ENCODE results near the gene IL17RC.

DNA sequence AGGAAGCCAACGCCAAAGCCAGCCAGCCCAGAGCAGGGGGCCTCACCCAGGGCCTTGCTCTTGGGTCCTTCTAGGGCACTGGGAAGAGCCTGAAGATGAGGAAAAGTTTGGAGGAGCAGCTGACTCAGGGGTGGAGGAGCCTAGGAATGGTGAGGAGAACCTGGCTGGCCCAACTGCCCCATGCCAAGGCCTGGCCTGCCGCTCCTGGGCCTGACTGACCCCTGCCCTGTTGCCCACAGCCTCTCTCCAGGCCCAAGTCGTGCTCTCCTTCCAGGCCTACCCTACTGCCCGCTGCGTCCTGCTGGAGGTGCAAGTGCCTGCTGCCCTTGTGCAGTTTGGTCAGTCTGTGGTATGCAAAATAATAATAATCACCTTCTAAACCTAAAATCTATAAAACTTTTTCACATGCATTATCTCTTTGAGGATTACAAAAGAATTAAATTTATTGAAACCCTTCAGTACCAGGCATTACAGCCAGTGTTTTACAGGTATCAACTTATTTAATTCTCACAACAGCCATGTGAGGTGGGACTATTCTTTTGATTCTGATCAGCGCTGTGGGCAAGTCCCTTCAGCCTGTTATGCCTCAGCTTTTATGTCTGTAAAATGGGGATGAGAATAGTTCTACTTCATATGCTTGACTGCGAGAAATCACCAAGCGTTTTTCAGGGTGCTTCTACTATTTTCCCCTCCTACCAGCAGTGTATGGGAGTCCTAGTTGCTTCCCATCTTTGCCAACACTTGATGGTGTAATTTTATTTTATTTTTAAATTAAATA, 1.6 kb downstream of the IL17RC start:
- TF ChIP-seq, protein P1, sequence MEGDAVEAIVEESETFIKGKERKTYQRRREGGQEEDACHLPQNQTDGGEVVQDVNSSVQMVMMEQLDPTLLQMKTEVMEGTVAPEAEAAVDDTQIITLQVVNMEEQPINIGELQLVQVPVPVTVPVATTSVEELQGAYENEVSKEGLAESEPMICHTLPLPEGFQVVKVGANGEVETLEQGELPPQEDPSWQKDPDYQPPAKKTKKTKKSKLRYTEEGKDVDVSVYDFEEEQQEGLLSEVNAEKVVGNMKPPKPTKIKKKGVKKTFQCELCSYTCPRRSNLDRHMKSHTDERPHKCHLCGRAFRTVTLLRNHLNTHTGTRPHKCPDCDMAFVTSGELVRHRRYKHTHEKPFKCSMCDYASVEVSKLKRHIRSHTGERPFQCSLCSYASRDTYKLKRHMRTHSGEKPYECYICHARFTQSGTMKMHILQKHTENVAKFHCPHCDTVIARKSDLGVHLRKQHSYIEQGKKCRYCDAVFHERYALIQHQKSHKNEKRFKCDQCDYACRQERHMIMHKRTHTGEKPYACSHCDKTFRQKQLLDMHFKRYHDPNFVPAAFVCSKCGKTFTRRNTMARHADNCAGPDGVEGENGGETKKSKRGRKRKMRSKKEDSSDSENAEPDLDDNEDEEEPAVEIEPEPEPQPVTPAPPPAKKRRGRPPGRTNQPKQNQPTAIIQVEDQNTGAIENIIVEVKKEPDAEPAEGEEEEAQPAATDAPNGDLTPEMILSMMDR (IDR thresholded peaks at IDR 0.05), result no peak
- no peak for TF ChIP-seq POLR2A (IDR thresholded peaks at IDR 0.05; ENCODE audit: low read depth)
- TF ChIP-seq POLR2AphosphoS5 (IDR thresholded peaks at IDR 0.05), result no peak
- TF ChIP-seq EP300 (IDR thresholded peaks at IDR 0.05), result no peak
